GM21619 (cell line): Measurements from ENCODE around the gene CALN1.
"Not testable (repeated sequence)": the region's sequence is repeated elsewhere in the genome, so short reads cannot be mapped to it uniquely, and the experiment has no call there.

Experiments used
- ATAC-seq: cut with Tn5 transposase; IDR thresholded peaks from one replicate; pipeline ENCODE4 v1.9.1; 2021; ENCODE audit not compliant: unreplicated experiment

Gene CALN1

GRCh38 chr7:71822406-71822805 lies 589.7 kb downstream of the CALN1 start:
- not testable (repeated sequence) for ATAC-seq

GRCh38 chr7:71817916-71818315 lies 594.2 kb downstream of the CALN1 start:
- ATAC-seq = no peak

GRCh38 chr7:71808115-71808514 lies 604.0 kb downstream of the CALN1 start:
- ATAC-seq = no peak

GRCh38 chr7:71804256-71804655 lies 607.9 kb downstream of the CALN1 start:
- no peak for ATAC-seq

GRCh38 chr7:71801976-71802375 lies 610.2 kb downstream of the CALN1 start:
- no peak for ATAC-seq

- ATAC-seq = no peak
These were observed 611.8 kb downstream of the CALN1 start for GRCh38 chr7:71800321-71800720.

- no peak for ATAC-seq
These were observed 616.7 kb downstream of the CALN1 start for GRCh38 chr7:71795410-71795809.

GRCh38 chr7:71793251-71793650 lies 618.9 kb downstream of the CALN1 start:
- no peak for ATAC-seq

- ATAC-seq = no peak
These were observed 624.6 kb downstream of the CALN1 start for GRCh38 chr7:71787513-71787912.

- no peak for ATAC-seq
These were observed 626.9 kb downstream of the CALN1 start for GRCh38 chr7:71785216-71785615.

- no peak for ATAC-seq
These were observed 627.4 kb downstream of the CALN1 start for GRCh38 chr7:71784781-71785180.

GRCh38 chr7:71784180-71784579 lies 628.0 kb downstream of the CALN1 start:
- ATAC-seq = no peak

- ATAC-seq = no peak
These were observed 628.4 kb downstream of the CALN1 start for GRCh38 chr7:71783779-71784178.

- no peak for ATAC-seq
These were observed 630.1 kb downstream of the CALN1 start for GRCh38 chr7:71782051-71782450.

- no peak for ATAC-seq
These were observed 631.9 kb downstream of the CALN1 start for GRCh38 chr7:71780282-71780681.

- ATAC-seq = no peak
These were observed 634.9 kb downstream of the CALN1 start for GRCh38 chr7:71777278-71777677.

- no peak for ATAC-seq
These were observed 635.4 kb downstream of the CALN1 start for GRCh38 chr7:71776726-71777125.

- ATAC-seq = no peak
These were observed 636.5 kb downstream of the CALN1 start for GRCh38 chr7:71775648-71776047.

GRCh38 chr7:71772779-71773178 lies 639.4 kb downstream of the CALN1 start:
- no peak for ATAC-seq

GRCh38 chr7:71770269-71770907 lies 641.8 kb downstream of the CALN1 start:
- ATAC-seq = no peak

GRCh38 chr7:71769326-71769725 lies 642.8 kb downstream of the CALN1 start:
- ATAC-seq = no peak

GRCh38 chr7:71768450-71768849 lies 643.7 kb downstream of the CALN1 start:
- ATAC-seq = no peak

- no peak for ATAC-seq
These were observed 646.1 kb downstream of the CALN1 start for GRCh38 chr7:71766016-71766415.
